IMR-90 (cell line): Measurements from ENCODE around the gene MAPKAP1. TPM values are rescaled to one million over a fixed set of nuclear protein-coding genes. Genes with fewer than 3 reads are reported as not detected.
A peak's percentile ranks its signal among the peaks of the same experiment; 100 is the strongest.

Experiments
- ATAC-seq: fragments of 200-7000 bp; cut with Tn5 transposase; 2 replicates; pipeline ENCODE4 v1.9.1; 2020; ENCODE audit warnings: low read depth, mild to moderate bottlenecking, moderate library complexity
- BruUV-seq: library from RNA; stranded (reverse); fragments of 400-500 nt; replicated peaks from 2 replicates; lab custom pipeline; 2021; lab: Mats Ljungman, UMichigan
- CTCF ChIA-PET: fragments of 300-600 bp; formaldehyde crosslinking; extraction: SDS; loops from one replicate; lab custom pipeline; 2021; ENCODE audit warnings: antibody characterized with exemption; lab: Yijun Ruan, JAX
- POLR2A ChIA-PET: fragments of 300-600 bp; sonication (Branson Sonifier 250); formaldehyde crosslinking; loops from one replicate; lab custom pipeline; 2022; ENCODE audit warnings: antibody characterized with exemption; ENCODE audit not compliant: unreplicated experiment; lab: Charles Lee
- DNase-seq: peaks from one replicate; pipeline ENCODE4 v3.0.0; 2013
- H2AFZ ChIP-seq: replicated peaks from 2 replicates; pipeline ENCODE3; 2013; ENCODE audit warnings: low read length, mild to moderate bottlenecking; ENCODE audit not compliant: poor library complexity
- H2AK5ac ChIP-seq: 2 replicates; pipeline ENCODE4 v1.6.1; 2013; ENCODE audit warnings: low read depth, low read length, inconsistent platforms
- H2AK9ac ChIP-seq: replicated peaks from 2 replicates; pipeline ENCODE3; 2013; ENCODE audit warnings: mild to moderate bottlenecking, low read depth, low read length, moderate library complexity; ENCODE audit not compliant: poor library complexity
- H2BK120ac ChIP-seq: 2 replicates; pipeline ENCODE4 v1.6.1; 2013; ENCODE audit warnings: low read depth, low read length, inconsistent platforms
- H2BK15ac ChIP-seq: 3 replicates; pipeline ENCODE4 v1.6.1; 2013; ENCODE audit warnings: low read depth, low read length, inconsistent platforms
- H2BK20ac ChIP-seq: 2 replicates; pipeline ENCODE4 v1.6.1; 2013; ENCODE audit warnings: low read depth, mild to moderate bottlenecking, inconsistent platforms, low read length, moderate library complexity
- H2BK5ac ChIP-seq: 2 replicates; pipeline ENCODE4 v1.6.1; 2013; ENCODE audit warnings: mild to moderate bottlenecking, low read depth, low read length, inconsistent platforms; ENCODE audit not compliant: poor library complexity, severe bottlenecking
- H3K14ac ChIP-seq: replicated peaks from 2 replicates; pipeline ENCODE4 v1.6.1; 2013; ENCODE audit warnings: low read depth, low read length, inconsistent platforms
- H3K18ac ChIP-seq: 2 replicates; pipeline ENCODE4 v1.6.1; 2013; ENCODE audit warnings: low read depth, low read length, control low read depth
- H3K23ac ChIP-seq: 2 replicates; pipeline ENCODE4 v1.6.1; 2013; ENCODE audit warnings: low read depth, low read length, inconsistent platforms
- H3K27ac ChIP-seq: 2 replicates; pipeline ENCODE4 v1.5.1; 2013; ENCODE audit warnings: mild to moderate bottlenecking, control low read depth, low read length; ENCODE audit not compliant: insufficient read depth
- H3K27me3 ChIP-seq: 2 replicates; pipeline ENCODE4 v1.6.1; 2013; ENCODE audit warnings: low read length; ENCODE audit not compliant: control insufficient read depth, insufficient read depth
- H3K36me3 ChIP-seq: 2 replicates; pipeline ENCODE4 v1.6.1; 2013; ENCODE audit warnings: low read length, mixed read lengths; ENCODE audit not compliant: control insufficient read depth, insufficient read depth
- H3K4ac ChIP-seq: 2 replicates; pipeline ENCODE4 v1.6.1; 2013; ENCODE audit warnings: low read depth, low read length, inconsistent platforms
- H3K4me1 ChIP-seq: 2 replicates; pipeline ENCODE4 v1.6.1; 2013; ENCODE audit warnings: low read length, mixed read lengths; ENCODE audit not compliant: control insufficient read depth, insufficient read depth
- H3K4me2 ChIP-seq: 2 replicates; pipeline ENCODE4 v1.6.1; 2013; ENCODE audit warnings: low read depth, mild to moderate bottlenecking, control low read depth, low read length, moderate library complexity
- H3K4me3 ChIP-seq: 2 replicates; pipeline ENCODE4 v1.5.1; 2013; ENCODE audit warnings: low read depth, mild to moderate bottlenecking, control low read depth, low read length, moderate library complexity; ENCODE audit not compliant: insufficient read depth
- H3K56ac ChIP-seq: 2 replicates; pipeline ENCODE4 v1.6.1; 2013; ENCODE audit warnings: low read length, inconsistent platforms; ENCODE audit not compliant: insufficient read depth; ENCODE audit errors: extremely low read depth
- H3K79me1 ChIP-seq, 2 experiments: 2 replicates each; pipeline ENCODE4 v1.6.1; 2013; ENCODE audit warnings: low read length in 2 of 2, inconsistent platforms in 1 of 2, low read depth in 1 of 2
- H3K9ac ChIP-seq: 2 replicates; pipeline ENCODE4 v1.6.1; 2013; ENCODE audit warnings: low read depth, low read length, control low read depth
- H3K9me1 ChIP-seq: 2 replicates; pipeline ENCODE4 v1.6.1; 2013; ENCODE audit warnings: low read length, inconsistent platforms; ENCODE audit not compliant: insufficient read depth
- H3K9me3 ChIP-seq: 2 replicates; pipeline ENCODE4 v1.6.1; 2013; ENCODE audit warnings: low read length; ENCODE audit not compliant: control insufficient read depth, insufficient read depth
- H4K20me1 ChIP-seq: 2 replicates; pipeline ENCODE4 v1.6.1; 2013; ENCODE audit warnings: low read length, inconsistent platforms; ENCODE audit not compliant: insufficient read depth
- H4K5ac ChIP-seq: 2 replicates; pipeline ENCODE4 v1.6.1; 2013; ENCODE audit warnings: mild to moderate bottlenecking, low read depth, low read length, control low read depth
- H4K8ac ChIP-seq, 2 experiments: 2 replicates each; pipeline ENCODE4 v1.6.1; 2013; ENCODE audit warnings: low read depth in 2 of 2, low read length in 2 of 2, control low read depth in 1 of 2, inconsistent platforms in 1 of 2
- H4K91ac ChIP-seq: 2 replicates; pipeline ENCODE4 v1.6.1; 2013; ENCODE audit warnings: low read depth, low read length, inconsistent platforms; ENCODE audit not compliant: insufficient read depth
- BHLHE40 ChIP-seq: fragments of 150-350 bp; IDR thresholded peaks from 2 replicates; pipeline ENCODE4 v1.6.1; 2016; ENCODE audit warnings: mild to moderate bottlenecking, low read depth, low read length
- CEBPB ChIP-seq: IDR thresholded peaks from 2 replicates; pipeline ENCODE4 v1.6.1; 2012; ENCODE audit warnings: low read depth, low read length, improper control_type of control experiment
- CHD1 ChIP-seq: IDR thresholded peaks from 2 replicates; pipeline ENCODE4 v1.6.1; 2012; ENCODE audit warnings: low read depth, low read length, improper control_type of control experiment
- FOS ChIP-seq: fragments of 150-350 bp; IDR thresholded peaks from 2 replicates; pipeline ENCODE4 v1.6.1; 2016; ENCODE audit warnings: low read depth, low read length
- MAFK ChIP-seq: IDR thresholded peaks from 2 replicates; pipeline ENCODE4 v1.6.1; 2012; ENCODE audit warnings: low read depth, low read length, improper control_type of control experiment
- MAZ ChIP-seq: IDR thresholded peaks from 2 replicates; pipeline ENCODE4 v1.6.1; 2012; ENCODE audit warnings: low read depth, mild to moderate bottlenecking, low read length, improper control_type of control experiment, moderate library complexity, borderline replicate concordance
- MXI1 ChIP-seq: IDR thresholded peaks from 2 replicates; pipeline ENCODE4 v1.6.1; 2012; ENCODE audit warnings: low read depth, mild to moderate bottlenecking, low read length, moderate library complexity, borderline replicate concordance
- NFE2L2 ChIP-seq: fragments of 150-350 bp; IDR thresholded peaks from 2 replicates; pipeline ENCODE4 v1.6.1; 2016; ENCODE audit warnings: low read depth, mild to moderate bottlenecking, low read length
- POLR2A ChIP-seq: IDR thresholded peaks from 2 replicates; pipeline ENCODE4 v1.6.1; 2012; ENCODE audit warnings: mild to moderate bottlenecking, low read depth, low read length
- RAD21 ChIP-seq: IDR thresholded peaks from 2 replicates; pipeline ENCODE4 v1.6.1; 2012; ENCODE audit warnings: low read length, improper control_type of control experiment
- RCOR1 ChIP-seq: IDR thresholded peaks from 2 replicates; pipeline ENCODE4 v1.6.1; 2012; ENCODE audit warnings: mild to moderate bottlenecking, low read length, improper control_type of control experiment; ENCODE audit not compliant: insufficient replicate concordance
- RFX5 ChIP-seq: IDR thresholded peaks from 2 replicates; pipeline ENCODE4 v1.8.0; 2012; ENCODE audit warnings: low read depth, mild to moderate bottlenecking, low read length, moderate library complexity
- SMC3 ChIP-seq: fragments of 150-350 bp; IDR thresholded peaks from 2 replicates; pipeline ENCODE4 v1.6.1; 2016; ENCODE audit warnings: low read depth, mild to moderate bottlenecking, antibody characterized with exemption, low read length, moderate library complexity
- WGBS, 2 experiments: methylation state at CpG; one replicate each; pipeline versions ENCODE4 v1.1.5 to v1.1.7; 2013; ENCODE audit warnings: missing lambda C conversion rate in 2 of 2; ENCODE audit not compliant: insufficient read length in 1 of 2; ENCODE audit errors: extremely low coverage in 2 of 2; 5-methylcytosine and 5-hydroxymethylcytosine counted together
- dilution Hi-C: fragments of 300-500 bp; cut with HindIII; formaldehyde crosslinking; loops from one replicate; pipeline ENCODE4 v1.14.3; 2018; ENCODE audit warnings: low sequenced_read_pairs; ENCODE audit not compliant: unreplicated experiment
- in situ Hi-C: fragments of 300-500 bp; cut with MboI; formaldehyde crosslinking; loops from 3 replicates; pipeline ENCODE4 v1.14.3; 2019; ENCODE audit warnings: low sequenced_read_pairs, inconsistent platforms, mixed read lengths
- intact Hi-C: fragments of 100-400 bp; cut with micrococcal nuclease; formaldehyde crosslinking; loops from 2 replicates; pipeline ENCODE4 v1.10.0; 2022
- polyA plus RNA-seq, 3 experiments: library from polyadenylated mRNA; depleted of rRNA; stranded (reverse); fragments of >200 nt; gene quantifications; 2 replicates each; pipeline ENCODE4 v1.2.3, GENCODE V29; 2012; ENCODE audit warnings: low replicate concordance in 1 of 3
- total RNA-seq: library from RNA; depleted of rRNA; stranded (reverse); fragments of >200 nt; gene quantifications from 2 replicates; pipeline ENCODE4 v1.2.3, GENCODE V29; 2012
- TF ChIP-seq, protein P1 (sequence below): fragments of 150-350 bp; IDR thresholded peaks from 2 replicates; pipeline ENCODE4 v1.6.1; 2016; ENCODE audit warnings: low read depth, mild to moderate bottlenecking, low read length, moderate library complexity, borderline replicate concordance
- TF ChIP-seq, protein P2 (sequence below): conservative IDR thresholded peaks from 2 replicates; pipeline ENCODE4 v1.5.1; 2012; ENCODE audit warnings: mild to moderate bottlenecking, low read depth, low read length, improper control_type of control experiment
- TF ChIP-seq, protein P3 (sequence below): fragments of 150-350 bp; IDR thresholded peaks from 2 replicates; pipeline ENCODE4 v1.6.1; 2017; ENCODE audit warnings: mild to moderate bottlenecking, antibody characterized with exemption, low read length, low read depth

The MAPKAP1 gene
- total and polyA plus RNA-seq, 2 of the 4 experiments (the other 2 are of a cell fraction), result 87.2 to 158 TPM

DNA sequence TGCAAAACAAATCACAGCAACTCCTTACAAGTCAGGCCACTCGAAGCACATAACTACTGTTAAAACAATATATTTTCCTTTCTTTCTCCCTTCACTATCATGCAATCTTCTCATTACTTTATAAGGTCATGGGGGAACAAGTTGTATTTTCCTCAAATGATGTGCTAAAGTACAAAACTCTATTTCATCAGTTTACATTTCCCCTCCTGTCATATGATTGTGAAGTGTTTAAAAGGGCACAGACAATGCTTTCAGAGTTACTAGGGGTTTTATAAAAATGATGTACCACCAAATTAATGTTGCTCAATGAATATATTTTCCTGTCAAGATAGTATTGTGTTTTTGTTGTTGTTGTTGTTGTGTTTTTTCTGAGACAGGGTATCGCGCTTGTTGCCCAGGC, 34.1 kb downstream of the MAPKAP1 start:
- Histone ChIP-seq H3K79me1 (peaks cover 21 to 44% of the 10 kb centered on the region in 2 experiments), H4K20me1 (peaks cover 3% of the 10 kb centered on the region; the same call in 1 of the 2 replicates), H4K5ac (no peak overlapping the region), H3K14ac (no peak overlapping the region), H3K4me1 (peaks cover 2% of the 10 kb centered on the region; the same call in 1 of the 2 replicates), H2BK15ac (no peak overlapping the region), H3K18ac (no peak overlapping the region), H3K4me2 (no peak overlapping the region), H2AK5ac (peak overlapping the region; percentile 9; the same call in 1 of the 2 replicates), H3K23ac (0 out of 2 replicates have a peak overlapping the region, but pooled peaks have one; percentile 25), H2BK20ac (no peak overlapping the region), H3K36me3 (peaks cover 1% of the 10 kb centered on the region; the same call in 1 of the 2 replicates), H3K27me3 (no peaks in the 10 kb centered on the region), H2AFZ (no peak overlapping the region), H3K56ac (no peak overlapping the region), H3K9ac (no peak overlapping the region), H2BK5ac (no peak overlapping the region), H4K8ac (no peak overlapping the region), H4K91ac (no peak overlapping the region), H2AK9ac (no peak overlapping the region), H3K4ac (no peak overlapping the region), H3K27ac (no peak overlapping the region), H3K4me3 (no peak overlapping the region), H3K9me1 (peaks cover 5% of the 10 kb centered on the region; the same call in 1 of the 2 replicates), H3K9me3 (no peaks in the 10 kb centered on the region), H2BK120ac (no peak overlapping the region)
- POLR2A ChIA-PET, result no interaction called here
- intact Hi-C loops (no loop called here), in situ Hi-C loops (no loop called here), dilution Hi-C loops (no loop called here)
- ATAC-seq, result no peak
- TF ChIP-seq CEBPB, result no peak
- TF ChIP-seq RCOR1, result no peak
- no peak for TF ChIP-seq FOS
- TF ChIP-seq MAFK, result no peak
- no peak for TF ChIP-seq BHLHE40
- TF ChIP-seq SMC3, result no peak
- TF ChIP-seq POLR2A, result no peak
- TF ChIP-seq, protein P1, sequence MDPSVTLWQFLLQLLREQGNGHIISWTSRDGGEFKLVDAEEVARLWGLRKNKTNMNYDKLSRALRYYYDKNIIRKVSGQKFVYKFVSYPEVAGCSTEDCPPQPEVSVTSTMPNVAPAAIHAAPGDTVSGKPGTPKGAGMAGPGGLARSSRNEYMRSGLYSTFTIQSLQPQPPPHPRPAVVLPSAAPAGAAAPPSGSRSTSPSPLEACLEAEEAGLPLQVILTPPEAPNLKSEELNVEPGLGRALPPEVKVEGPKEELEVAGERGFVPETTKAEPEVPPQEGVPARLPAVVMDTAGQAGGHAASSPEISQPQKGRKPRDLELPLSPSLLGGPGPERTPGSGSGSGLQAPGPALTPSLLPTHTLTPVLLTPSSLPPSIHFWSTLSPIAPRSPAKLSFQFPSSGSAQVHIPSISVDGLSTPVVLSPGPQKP, result no peak
- no peak for TF ChIP-seq MAZ
- TF ChIP-seq MXI1, result no peak
- TF ChIP-seq, protein P2, sequence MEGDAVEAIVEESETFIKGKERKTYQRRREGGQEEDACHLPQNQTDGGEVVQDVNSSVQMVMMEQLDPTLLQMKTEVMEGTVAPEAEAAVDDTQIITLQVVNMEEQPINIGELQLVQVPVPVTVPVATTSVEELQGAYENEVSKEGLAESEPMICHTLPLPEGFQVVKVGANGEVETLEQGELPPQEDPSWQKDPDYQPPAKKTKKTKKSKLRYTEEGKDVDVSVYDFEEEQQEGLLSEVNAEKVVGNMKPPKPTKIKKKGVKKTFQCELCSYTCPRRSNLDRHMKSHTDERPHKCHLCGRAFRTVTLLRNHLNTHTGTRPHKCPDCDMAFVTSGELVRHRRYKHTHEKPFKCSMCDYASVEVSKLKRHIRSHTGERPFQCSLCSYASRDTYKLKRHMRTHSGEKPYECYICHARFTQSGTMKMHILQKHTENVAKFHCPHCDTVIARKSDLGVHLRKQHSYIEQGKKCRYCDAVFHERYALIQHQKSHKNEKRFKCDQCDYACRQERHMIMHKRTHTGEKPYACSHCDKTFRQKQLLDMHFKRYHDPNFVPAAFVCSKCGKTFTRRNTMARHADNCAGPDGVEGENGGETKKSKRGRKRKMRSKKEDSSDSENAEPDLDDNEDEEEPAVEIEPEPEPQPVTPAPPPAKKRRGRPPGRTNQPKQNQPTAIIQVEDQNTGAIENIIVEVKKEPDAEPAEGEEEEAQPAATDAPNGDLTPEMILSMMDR, result no peak
- TF ChIP-seq, protein P3, sequence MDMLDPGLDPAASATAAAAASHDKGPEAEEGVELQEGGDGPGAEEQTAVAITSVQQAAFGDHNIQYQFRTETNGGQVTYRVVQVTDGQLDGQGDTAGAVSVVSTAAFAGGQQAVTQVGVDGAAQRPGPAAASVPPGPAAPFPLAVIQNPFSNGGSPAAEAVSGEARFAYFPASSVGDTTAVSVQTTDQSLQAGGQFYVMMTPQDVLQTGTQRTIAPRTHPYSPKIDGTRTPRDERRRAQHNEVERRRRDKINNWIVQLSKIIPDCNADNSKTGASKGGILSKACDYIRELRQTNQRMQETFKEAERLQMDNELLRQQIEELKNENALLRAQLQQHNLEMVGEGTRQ, result no peak
- TF ChIP-seq NFE2L2, result no peak
- TF ChIP-seq RAD21, result no peak
- TF ChIP-seq CHD1, result no peak
- no peak for TF ChIP-seq RFX5
- no peak for DNase-seq
- no CpG with 5 or more reads among the region's 3 CpGs for WGBS, 2 experiments
- CTCF ChIA-PET, result no interaction called here
- BruUV-seq, result no TSS peak
